Neural progenitor cell (in vitro differentiated cells): ENCODE data around the gene HSD17B1. TPM values are rescaled to one million over a fixed set of nuclear protein-coding genes. Genes with fewer than 3 reads are reported as not detected.

Source experiments
- DNase-seq: peaks from one replicate; pipeline ENCODE4 v3.0.0-alpha.2; 2016; ENCODE audit warnings: low spot score
- H2AFZ ChIP-seq: fragments of 200-600 bp; sonication (generic); replicated peaks from 2 replicates; pipeline ENCODE4 v1.6.1; 2016; ENCODE audit warnings: antibody characterized with exemption
- H3F3A ChIP-seq: fragments of 200-600 bp; sonication (generic); 2 replicates; pipeline ENCODE4 v1.6.1; 2016; ENCODE audit warnings: antibody characterized with exemption, low read depth
- H3K27ac ChIP-seq: fragments of 200-600 bp; sonication (generic); 2 replicates; pipeline ENCODE4 v1.5.1; 2016; ENCODE audit warnings: mild to moderate bottlenecking
- H3K27me3 ChIP-seq: fragments of 200-600 bp; sonication (generic); 2 replicates; pipeline ENCODE4 v1.6.1; 2016; ENCODE audit warnings: mild to moderate bottlenecking, moderate library complexity
- H3K36me3 ChIP-seq: fragments of 200-600 bp; sonication (generic); 2 replicates; pipeline ENCODE4 v1.5.1; 2016
- H3K4me1 ChIP-seq: fragments of 200-600 bp; sonication (generic); 2 replicates; pipeline ENCODE4 v1.6.1; 2016; ENCODE audit warnings: mixed run types
- H3K4me2 ChIP-seq: fragments of 200-600 bp; sonication (generic); 2 replicates; pipeline ENCODE4 v1.6.1; 2016
- H3K4me3 ChIP-seq: fragments of 200-600 bp; sonication (generic); 2 replicates; pipeline ENCODE4 v1.5.1; 2016
- H3K79me2 ChIP-seq: fragments of 200-600 bp; sonication (generic); 2 replicates; pipeline ENCODE4 v1.6.1; 2016; ENCODE audit warnings: low read depth
- H3K9ac ChIP-seq: fragments of 200-600 bp; sonication (generic); 2 replicates; pipeline ENCODE4 v1.6.1; 2016
- H3K9me3 ChIP-seq: fragments of 200-600 bp; sonication (generic); 2 replicates; pipeline ENCODE4 v1.5.1; 2016; ENCODE audit warnings: low read depth
- H4K20me1 ChIP-seq: fragments of 200-600 bp; sonication (generic); 2 replicates; pipeline ENCODE4 v1.6.1; 2016; ENCODE audit warnings: low read depth
- H3K27ac Mint-ChIP-seq: 3 replicates; pipeline ENCODE4 v1.8.0; 2021; ENCODE audit warnings: mixed read lengths
- H3K27me3 Mint-ChIP-seq: 2 replicates; pipeline ENCODE4 v1.8.0; 2022; ENCODE audit warnings: low read depth, mild to moderate bottlenecking, inconsistent platforms, moderate library complexity, mixed read lengths; ENCODE audit not compliant: insufficient read depth
- H3K36me3 Mint-ChIP-seq: 3 replicates; pipeline ENCODE4 v1.8.0; 2021; ENCODE audit warnings: mixed read lengths
- H3K4me1 Mint-ChIP-seq: 3 replicates; pipeline ENCODE4 v1.8.0; 2021; ENCODE audit warnings: mixed read lengths
- H3K4me3 Mint-ChIP-seq: 3 replicates; pipeline ENCODE4 v1.8.0; 2021; ENCODE audit warnings: mild to moderate bottlenecking, moderate library complexity, mixed read lengths
- H3K9me3 Mint-ChIP-seq: 3 replicates; pipeline ENCODE4 v1.8.0; 2020; ENCODE audit warnings: mixed read lengths
- EZH2 ChIP-seq: fragments of 200-600 bp; sonication (generic); IDR thresholded peaks from 2 replicates; pipeline ENCODE4 v1.6.1; 2017; ENCODE audit warnings: antibody characterized with exemption, mild to moderate bottlenecking, moderate library complexity
- EZH2phosphoT487 ChIP-seq: fragments of 200-600 bp; sonication (generic); IDR thresholded peaks from 2 replicates; pipeline ENCODE4 v1.6.1; 2017; ENCODE audit warnings: antibody characterized with exemption
- total RNA-seq: library from RNA; depleted of rRNA; stranded (reverse); fragments of >200 nt; gene quantifications from 2 replicates; pipeline ENCODE4 v1.2.3, GENCODE V29; 2015; ENCODE audit warnings: low replicate concordance
- TF ChIP-seq, protein P1 (sequence below): fragments of 200-600 bp; sonication (generic); IDR thresholded peaks from 2 replicates; pipeline ENCODE4 v1.5.1; 2017; ENCODE audit warnings: antibody characterized with exemption, mild to moderate bottlenecking

HSD17B1 gene
- total RNA-seq, 1 donor from 2014 or later = 2.2 TPM

DNA sequence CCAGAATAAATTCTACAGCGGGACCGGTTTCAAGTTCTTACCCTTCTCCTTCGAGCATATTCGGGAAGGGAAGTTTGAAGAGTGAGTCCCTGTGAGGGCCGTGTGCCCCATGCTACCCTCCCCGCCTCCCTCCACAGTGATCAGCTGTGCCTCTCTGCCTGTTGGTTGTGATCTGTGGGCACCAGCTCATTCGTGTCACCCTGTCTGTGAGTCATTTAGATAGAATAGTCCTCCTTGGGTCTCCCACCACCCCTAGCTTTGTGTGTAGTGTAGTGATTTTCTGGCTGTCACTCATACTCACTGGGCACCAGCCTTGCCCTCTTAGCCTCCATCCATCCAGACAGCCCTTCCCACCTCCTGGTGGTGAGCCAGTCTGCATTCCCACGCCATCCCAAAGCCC is 31.7 kb upstream of the HSD17B1 start:
- Mint-ChIP-seq H3K27me3 (peaks cover 10% of the 10 kb centered on the region), H3K27ac (peak overlapping the region; percentile 100), H3K4me1 (peaks cover 69% of the 10 kb centered on the region), H3K36me3 (peaks cover 18% of the 10 kb centered on the region), H3K9me3 (no peaks in the 10 kb centered on the region), H3K4me3 (peak overlapping the region; percentile 77)
- no peaks in the 10 kb centered on the region for H3K9me3 ChIP-seq
- TF ChIP-seq, protein P1, sequence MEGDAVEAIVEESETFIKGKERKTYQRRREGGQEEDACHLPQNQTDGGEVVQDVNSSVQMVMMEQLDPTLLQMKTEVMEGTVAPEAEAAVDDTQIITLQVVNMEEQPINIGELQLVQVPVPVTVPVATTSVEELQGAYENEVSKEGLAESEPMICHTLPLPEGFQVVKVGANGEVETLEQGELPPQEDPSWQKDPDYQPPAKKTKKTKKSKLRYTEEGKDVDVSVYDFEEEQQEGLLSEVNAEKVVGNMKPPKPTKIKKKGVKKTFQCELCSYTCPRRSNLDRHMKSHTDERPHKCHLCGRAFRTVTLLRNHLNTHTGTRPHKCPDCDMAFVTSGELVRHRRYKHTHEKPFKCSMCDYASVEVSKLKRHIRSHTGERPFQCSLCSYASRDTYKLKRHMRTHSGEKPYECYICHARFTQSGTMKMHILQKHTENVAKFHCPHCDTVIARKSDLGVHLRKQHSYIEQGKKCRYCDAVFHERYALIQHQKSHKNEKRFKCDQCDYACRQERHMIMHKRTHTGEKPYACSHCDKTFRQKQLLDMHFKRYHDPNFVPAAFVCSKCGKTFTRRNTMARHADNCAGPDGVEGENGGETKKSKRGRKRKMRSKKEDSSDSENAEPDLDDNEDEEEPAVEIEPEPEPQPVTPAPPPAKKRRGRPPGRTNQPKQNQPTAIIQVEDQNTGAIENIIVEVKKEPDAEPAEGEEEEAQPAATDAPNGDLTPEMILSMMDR = no peak
- TF ChIP-seq EZH2phosphoT487 = no peak
- no peak for TF ChIP-seq EZH2
- H3K79me2 ChIP-seq = no peaks in the 10 kb centered on the region
- H3K4me2 ChIP-seq = no peak overlapping the region
- peaks cover 17% of the 10 kb centered on the region for H3F3A ChIP-seq
- H2AFZ ChIP-seq = no peak overlapping the region
- no peaks in the 10 kb centered on the region for H3K27me3 ChIP-seq
- no peak overlapping the region for H3K4me3 ChIP-seq
- H3K36me3 ChIP-seq = no peaks in the 10 kb centered on the region
- H3K27ac ChIP-seq = no peak overlapping the region
- no peaks in the 10 kb centered on the region for H4K20me1 ChIP-seq
- no peak for DNase-seq
- H3K4me1 ChIP-seq = peaks cover 21% of the 10 kb centered on the region
- H3K9ac ChIP-seq = no peak overlapping the region

DNA sequence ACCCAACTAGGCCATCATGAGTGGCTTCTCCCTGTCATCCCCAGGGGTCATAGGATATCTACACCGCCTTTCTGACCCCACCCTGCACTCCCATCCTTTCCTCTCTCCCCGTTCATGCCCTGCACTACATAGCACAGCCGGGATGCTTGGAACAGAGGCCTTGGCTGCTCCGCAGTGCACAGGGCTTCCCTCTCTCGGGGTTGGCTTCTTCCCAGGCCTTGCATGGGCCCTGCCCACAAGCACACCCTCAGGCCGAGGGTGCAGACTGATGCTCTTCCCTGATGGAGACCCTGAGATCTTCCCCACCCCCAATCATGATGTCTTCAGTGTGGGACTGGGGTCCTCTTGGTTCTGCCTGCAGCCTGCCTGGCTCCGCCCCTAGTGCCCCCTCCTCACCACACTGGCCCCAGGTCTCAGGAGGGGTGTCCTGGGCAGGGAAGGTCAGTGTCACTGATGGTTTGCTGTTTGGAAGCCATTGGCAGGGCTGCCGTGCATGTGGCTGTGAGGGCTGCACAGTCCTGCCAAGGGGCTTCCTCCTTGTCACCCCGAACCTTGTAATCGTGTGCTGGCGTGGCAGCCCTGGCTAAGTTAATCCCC is 31.0 kb upstream of the HSD17B1 start:
- H3K36me3 Mint-ChIP-seq = peaks cover 16% of the 10 kb centered on the region
- no peak for TF ChIP-seq EZH2
- TF ChIP-seq, protein P1 = no peak
- no peak for TF ChIP-seq EZH2phosphoT487
- Histone ChIP-seq H3F3A (peaks cover 17% of the 10 kb centered on the region), H3K79me2 (no peaks in the 10 kb centered on the region), H4K20me1 (no peaks in the 10 kb centered on the region), H3K27me3 (no peaks in the 10 kb centered on the region), H3K4me2 (no peak overlapping the region), H3K9me3 (no peaks in the 10 kb centered on the region), H3K27ac (no peak overlapping the region), H3K9ac (no peak overlapping the region), H3K36me3 (no peaks in the 10 kb centered on the region), H3K4me1 (peaks cover 21% of the 10 kb centered on the region), H2AFZ (no peak overlapping the region), H3K4me3 (no peak overlapping the region)
- peak overlapping the region; percentile 100 for H3K27ac Mint-ChIP-seq
- H3K27me3 Mint-ChIP-seq = peaks cover 10% of the 10 kb centered on the region
- DNase-seq = no peak
- peaks cover 67% of the 10 kb centered on the region for H3K4me1 Mint-ChIP-seq
- H3K9me3 Mint-ChIP-seq = no peaks in the 10 kb centered on the region
- H3K4me3 Mint-ChIP-seq = peak overlapping the region; percentile 71

DNA sequence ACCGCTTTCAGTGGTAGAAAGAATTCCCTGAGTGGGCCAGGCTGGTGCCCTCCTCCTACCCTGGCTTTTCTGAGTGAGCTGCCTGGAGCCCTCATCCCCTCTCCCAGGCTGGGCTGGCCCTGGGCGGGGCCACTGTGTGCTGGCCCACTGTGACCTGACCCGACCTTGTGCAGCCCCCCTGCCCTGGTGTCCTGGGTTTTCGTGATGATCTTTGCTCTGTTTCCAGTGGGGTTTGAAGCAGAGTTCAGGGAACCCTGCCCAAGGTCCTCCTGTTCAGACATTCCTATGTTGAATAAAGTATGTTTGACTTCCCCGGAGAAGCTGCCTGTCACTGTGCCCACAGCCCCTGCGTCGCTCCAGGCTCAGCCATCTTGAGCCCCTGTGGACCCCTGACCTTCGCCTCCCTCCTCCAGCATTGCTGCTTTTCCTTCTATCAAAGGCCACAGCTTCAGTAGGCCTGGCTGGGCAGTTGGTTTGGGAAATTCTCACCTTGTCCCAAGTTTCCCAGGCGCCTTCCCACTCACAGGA is 30.4 kb upstream of the HSD17B1 start:
- DNase-seq = no peak
- Histone ChIP-seq H4K20me1 (no peaks in the 10 kb centered on the region), H3K9ac (no peak overlapping the region), H3K9me3 (no peaks in the 10 kb centered on the region), H3K4me1 (peaks cover 21% of the 10 kb centered on the region), H3K4me3 (no peak overlapping the region), H3K27ac (no peak overlapping the region), H3K27me3 (no peaks in the 10 kb centered on the region), H2AFZ (no peak overlapping the region), H3F3A (peaks cover 17% of the 10 kb centered on the region), H3K36me3 (no peaks in the 10 kb centered on the region), H3K4me2 (no peak overlapping the region), H3K79me2 (no peaks in the 10 kb centered on the region)
- Mint-ChIP-seq H3K4me1 (peaks cover 69% of the 10 kb centered on the region), H3K4me3 (no peak overlapping the region), H3K27me3 (peaks cover 10% of the 10 kb centered on the region), H3K36me3 (peaks cover 16% of the 10 kb centered on the region), H3K27ac (peak overlapping the region; percentile 100), H3K9me3 (no peaks in the 10 kb centered on the region)
- TF ChIP-seq EZH2phosphoT487 (no peak), EZH2 (no peak)
- TF ChIP-seq, protein P1 = no peak
